ENCODE measurements around the gene CDH16. TPM values are rescaled to one million over a fixed set of nuclear protein-coding genes. Genes with fewer than 3 reads are reported as not detected.

CDH16 gene
- polyA plus RNA-seq, 1 donor: 7.9 TPM

- H3K36me3 ChIP-seq (ENCODE audit: control insufficient read depth, insufficient read depth, low read length): no peaks in the 10 kb centered on the region
- no peaks in the 10 kb centered on the region for H3K9me3 ChIP-seq (ENCODE audit: control insufficient read depth, low read depth, low read length)
- no peaks in the 10 kb centered on the region for H3K27me3 ChIP-seq (ENCODE audit: control insufficient read depth, insufficient read depth, low read length)
- H3K27ac ChIP-seq (ENCODE audit: low read length): no peak overlapping the region
- peaks cover 21% of the 10 kb centered on the region for H3K4me1 ChIP-seq (ENCODE audit: control insufficient read depth, insufficient read depth, low read length)
- no peak for DNase-seq
- no CpG with 5 or more reads among the region's 14 CpGs for WGBS (ENCODE audit: insufficient coverage, low lambda C conversion rate)
- no peak overlapping the region for H3K4me3 ChIP-seq (ENCODE audit: low read length)
Measured at GRCh38 chr16:66910175-66910940, 8.3 kb downstream of the CDH16 start.

GRCh38 chr16:66908762-66909559 is 9.7 kb downstream of the CDH16 start:
- H3K9me3 ChIP-seq (ENCODE audit: control insufficient read depth, low read depth, low read length): no peaks in the 10 kb centered on the region
- WGBS (ENCODE audit: insufficient coverage, low lambda C conversion rate): no CpG with 5 or more reads among the region's 14 CpGs
- no peak overlapping the region for H3K4me3 ChIP-seq (ENCODE audit: low read length)
- DNase-seq: no peak
- H3K36me3 ChIP-seq (ENCODE audit: control insufficient read depth, insufficient read depth, low read length): no peaks in the 10 kb centered on the region
- H3K27ac ChIP-seq (ENCODE audit: low read length): no peak overlapping the region
- H3K4me1 ChIP-seq (ENCODE audit: control insufficient read depth, insufficient read depth, low read length): peaks cover 35% of the 10 kb centered on the region
- H3K27me3 ChIP-seq (ENCODE audit: control insufficient read depth, insufficient read depth, low read length): no peaks in the 10 kb centered on the region

- no peaks in the 10 kb centered on the region for H3K36me3 ChIP-seq (ENCODE audit: control insufficient read depth, insufficient read depth, low read length)
- H3K27me3 ChIP-seq (ENCODE audit: control insufficient read depth, insufficient read depth, low read length): no peaks in the 10 kb centered on the region
- no peak for DNase-seq
- H3K9me3 ChIP-seq (ENCODE audit: control insufficient read depth, low read depth, low read length): no peaks in the 10 kb centered on the region
- no peak overlapping the region for H3K27ac ChIP-seq (ENCODE audit: low read length)
- no peak overlapping the region for H3K4me3 ChIP-seq (ENCODE audit: low read length)
- WGBS (ENCODE audit: insufficient coverage, low lambda C conversion rate): no CpG with 5 or more reads among the region's 3 CpGs
- H3K4me1 ChIP-seq (ENCODE audit: control insufficient read depth, insufficient read depth, low read length): peaks cover 42% of the 10 kb centered on the region
Measured at GRCh38 chr16:66908116-66908515, 10.6 kb downstream of the CDH16 start.

- Histone ChIP-seq H3K9me3 (ENCODE audit: control insufficient read depth, low read depth, low read length) (no peaks in the 10 kb centered on the region), H3K27me3 (ENCODE audit: control insufficient read depth, insufficient read depth, low read length) (no peaks in the 10 kb centered on the region), H3K4me3 (ENCODE audit: low read length) (no peak overlapping the region), H3K4me1 (ENCODE audit: control insufficient read depth, insufficient read depth, low read length) (peaks cover 42% of the 10 kb centered on the region), H3K36me3 (ENCODE audit: control insufficient read depth, insufficient read depth, low read length) (no peaks in the 10 kb centered on the region), H3K27ac (ENCODE audit: low read length) (no peak overlapping the region)
- WGBS (ENCODE audit: insufficient coverage, low lambda C conversion rate): no CpG with 5 or more reads among the region's 7 CpGs
- peak; percentile 50 to 77 for DNase-seq
Measured at GRCh38 chr16:66906916-66907836, 11.5 kb downstream of the CDH16 start.

GRCh38 chr16:66905633-66906539 is 12.8 kb downstream of the CDH16 start:
- H3K4me3 ChIP-seq (ENCODE audit: low read length): no peak overlapping the region
- 100% methylated on average over 1 of the region's 11 CpGs for WGBS (ENCODE audit: insufficient coverage, low lambda C conversion rate)
- H3K4me1 ChIP-seq (ENCODE audit: control insufficient read depth, insufficient read depth, low read length): peaks cover 50% of the 10 kb centered on the region
- H3K27me3 ChIP-seq (ENCODE audit: control insufficient read depth, insufficient read depth, low read length): no peaks in the 10 kb centered on the region
- no peaks in the 10 kb centered on the region for H3K9me3 ChIP-seq (ENCODE audit: control insufficient read depth, low read depth, low read length)
- H3K36me3 ChIP-seq (ENCODE audit: control insufficient read depth, insufficient read depth, low read length): no peaks in the 10 kb centered on the region
- peak; percentile 93 to 97 for DNase-seq
- peak overlapping the region; percentile 45 for H3K27ac ChIP-seq (ENCODE audit: low read length)

GRCh38 chr16:66904846-66905632 is 13.6 kb downstream of the CDH16 start:
- H3K9me3 ChIP-seq (ENCODE audit: control insufficient read depth, low read depth, low read length): no peaks in the 10 kb centered on the region
- no peaks in the 10 kb centered on the region for H3K27me3 ChIP-seq (ENCODE audit: control insufficient read depth, insufficient read depth, low read length)
- WGBS (ENCODE audit: insufficient coverage, low lambda C conversion rate): no CpG with 5 or more reads among the region's 16 CpGs
- peaks cover 59% of the 10 kb centered on the region for H3K4me1 ChIP-seq (ENCODE audit: control insufficient read depth, insufficient read depth, low read length)
- H3K4me3 ChIP-seq (ENCODE audit: low read length): no peak overlapping the region
- peak in 1 of 2 donors; percentile 59 for DNase-seq
- H3K36me3 ChIP-seq (ENCODE audit: control insufficient read depth, insufficient read depth, low read length): no peaks in the 10 kb centered on the region
- peak overlapping the region; percentile 45 for H3K27ac ChIP-seq (ENCODE audit: low read length)

- no peaks in the 10 kb centered on the region for H3K27me3 ChIP-seq (ENCODE audit: control insufficient read depth, insufficient read depth, low read length)
- WGBS (ENCODE audit: insufficient coverage, low lambda C conversion rate): no CpG with 5 or more reads among the region's 13 CpGs
- no peak overlapping the region for H3K4me3 ChIP-seq (ENCODE audit: low read length)
- peak overlapping the region; percentile 33 for H3K27ac ChIP-seq (ENCODE audit: low read length)
- no peak for DNase-seq
- peaks cover 65% of the 10 kb centered on the region for H3K4me1 ChIP-seq (ENCODE audit: control insufficient read depth, insufficient read depth, low read length)
- H3K36me3 ChIP-seq (ENCODE audit: control insufficient read depth, insufficient read depth, low read length): no peaks in the 10 kb centered on the region
- no peaks in the 10 kb centered on the region for H3K9me3 ChIP-seq (ENCODE audit: control insufficient read depth, low read depth, low read length)
Measured at GRCh38 chr16:66904428-66904845, 14.2 kb downstream of the CDH16 start.

GRCh38 chr16:66903544-66904427 is 14.9 kb downstream of the CDH16 start:
- H3K27me3 ChIP-seq (ENCODE audit: control insufficient read depth, insufficient read depth, low read length): no peaks in the 10 kb centered on the region
- no peaks in the 10 kb centered on the region for H3K36me3 ChIP-seq (ENCODE audit: control insufficient read depth, insufficient read depth, low read length)
- H3K4me3 ChIP-seq (ENCODE audit: low read length): no peak overlapping the region
- no peaks in the 10 kb centered on the region for H3K9me3 ChIP-seq (ENCODE audit: control insufficient read depth, low read depth, low read length)
- peak overlapping the region; percentile 33 for H3K27ac ChIP-seq (ENCODE audit: low read length)
- WGBS (ENCODE audit: insufficient coverage, low lambda C conversion rate): no CpG with 5 or more reads among the region's 11 CpGs
- DNase-seq: peak in 1 of 2 donors; percentile 46
- H3K4me1 ChIP-seq (ENCODE audit: control insufficient read depth, insufficient read depth, low read length): peaks cover 69% of the 10 kb centered on the region

Data from large intestine (tissue), 3 donors.